ENCODE measurements around the gene GLCCI1. TPM values are rescaled to one million over a fixed set of nuclear protein-coding genes. Genes with fewer than 3 reads are reported as not detected.

GLCCI1 gene
- total RNA-seq, 2 experiments from 2014 or later = 6.9 to 9.0 TPM

DNA sequence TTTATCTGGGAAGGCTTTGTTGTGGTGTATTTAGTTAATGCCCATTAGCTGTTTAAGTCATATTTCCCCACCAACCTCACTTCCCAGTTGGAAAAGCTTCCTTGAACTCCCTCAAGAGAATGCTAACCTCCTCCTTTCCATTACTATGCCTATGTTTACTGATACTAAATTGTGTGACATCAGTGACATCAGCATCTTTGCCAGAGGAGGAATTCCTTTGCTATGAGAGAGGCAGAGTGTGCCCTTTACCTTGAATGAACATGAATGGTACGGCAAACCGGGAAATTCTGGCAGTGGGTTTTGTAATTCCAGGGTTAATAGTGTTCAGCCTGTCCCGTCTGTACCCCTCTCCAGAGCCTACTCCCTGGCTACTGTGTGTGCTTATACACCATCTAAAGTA lies 22.1 kb upstream of the GLCCI1 start:
- no peak overlapping the region for H3K27ac Mint-ChIP-seq
- H3K4me3 Mint-ChIP-seq = no peak overlapping the region
- H3K36me3 Mint-ChIP-seq = peaks cover 6% of the 10 kb centered on the region
- peaks cover 4% of the 10 kb centered on the region for H3K9me3 Mint-ChIP-seq
- H3K27me3 Mint-ChIP-seq = no peaks in the 10 kb centered on the region
- H3K4me1 Mint-ChIP-seq = peaks cover 12% of the 10 kb centered on the region
- no peak for DNase-seq

- no peak for DNase-seq
- H3K27ac Mint-ChIP-seq = no peak overlapping the region
- H3K9me3 Mint-ChIP-seq = peaks cover 4% of the 10 kb centered on the region
- H3K4me3 Mint-ChIP-seq = no peak overlapping the region
- H3K4me1 Mint-ChIP-seq = peaks cover 12% of the 10 kb centered on the region
- no peaks in the 10 kb centered on the region for H3K27me3 Mint-ChIP-seq
- H3K36me3 Mint-ChIP-seq = peaks cover 6% of the 10 kb centered on the region
Observed at GRCh38 chr7:7948232-7948631, 20.4 kb upstream of the GLCCI1 start.

DNA sequence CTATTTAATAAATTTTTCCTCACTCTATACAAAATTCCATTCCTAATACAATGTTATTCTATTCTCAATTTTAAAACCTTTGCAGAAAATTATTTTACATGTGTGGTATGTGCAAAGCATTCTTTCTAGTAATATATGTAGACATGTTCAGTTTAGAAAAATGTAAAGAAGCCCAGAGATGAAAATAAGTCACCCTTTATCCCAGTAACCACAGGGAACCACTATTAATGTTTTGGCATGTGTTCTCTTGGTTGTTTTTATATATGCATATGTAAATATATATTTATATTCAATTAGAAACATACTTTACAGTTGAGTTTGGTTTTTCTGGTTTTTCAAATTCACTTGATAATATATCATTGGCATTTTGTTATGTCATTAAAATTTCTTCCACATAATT lies 14.8 kb upstream of the GLCCI1 start:
- no peak for DNase-seq
- no peaks in the 10 kb centered on the region for H3K4me1 Mint-ChIP-seq
- H3K27me3 Mint-ChIP-seq = no peaks in the 10 kb centered on the region
- H3K36me3 Mint-ChIP-seq = peaks cover 6% of the 10 kb centered on the region
- peaks cover 4% of the 10 kb centered on the region for H3K9me3 Mint-ChIP-seq
- H3K27ac Mint-ChIP-seq = no peak overlapping the region
- no peak overlapping the region for H3K4me3 Mint-ChIP-seq

GRCh38 chr7:7956531-7957128 lies 12.0 kb upstream of the GLCCI1 start:
- no peaks in the 10 kb centered on the region for H3K27me3 Mint-ChIP-seq
- no peaks in the 10 kb centered on the region for H3K9me3 Mint-ChIP-seq
- H3K4me3 Mint-ChIP-seq = no peak overlapping the region
- no peaks in the 10 kb centered on the region for H3K36me3 Mint-ChIP-seq
- H3K27ac Mint-ChIP-seq = no peak overlapping the region
- DNase-seq = no peak
- no peaks in the 10 kb centered on the region for H3K4me1 Mint-ChIP-seq

DNA sequence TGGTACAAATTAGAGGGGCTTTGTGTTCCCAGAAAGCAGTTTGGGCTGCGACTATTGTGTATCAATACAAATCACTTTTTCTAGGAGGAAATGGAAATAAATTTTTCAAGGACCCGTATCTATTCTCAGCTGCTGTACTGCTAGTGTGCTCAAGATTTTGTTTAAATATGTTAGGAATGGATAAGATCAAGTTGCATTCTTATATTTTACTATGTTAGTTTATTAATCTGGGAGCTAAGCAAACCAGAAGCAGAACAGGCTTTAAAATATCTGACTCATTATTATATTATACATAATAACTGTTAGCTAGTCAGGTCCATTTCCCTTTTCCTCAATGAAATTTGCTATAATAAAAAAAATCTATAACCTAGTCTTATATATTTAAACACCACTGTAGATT lies 11.1 kb upstream of the GLCCI1 start:
- H3K4me3 Mint-ChIP-seq = no peak overlapping the region
- no peaks in the 10 kb centered on the region for H3K4me1 Mint-ChIP-seq
- no peaks in the 10 kb centered on the region for H3K27me3 Mint-ChIP-seq
- DNase-seq = no peak
- no peaks in the 10 kb centered on the region for H3K9me3 Mint-ChIP-seq
- no peaks in the 10 kb centered on the region for H3K36me3 Mint-ChIP-seq
- H3K27ac Mint-ChIP-seq = no peak overlapping the region

GRCh38 chr7:7959979-7960670 lies 8.5 kb upstream of the GLCCI1 start:
- H3K27ac Mint-ChIP-seq = no peak overlapping the region
- peaks cover 4% of the 10 kb centered on the region for H3K4me1 Mint-ChIP-seq
- H3K4me3 Mint-ChIP-seq = no peak overlapping the region
- no peaks in the 10 kb centered on the region for H3K27me3 Mint-ChIP-seq
- DNase-seq = no peak
- no peaks in the 10 kb centered on the region for H3K36me3 Mint-ChIP-seq
- H3K9me3 Mint-ChIP-seq = no peaks in the 10 kb centered on the region

- DNase-seq = no peak
- Mint-ChIP-seq H3K4me1 (peaks cover 13% of the 10 kb centered on the region), H3K9me3 (no peaks in the 10 kb centered on the region), H3K4me3 (no peak overlapping the region), H3K36me3 (no peaks in the 10 kb centered on the region), H3K27ac (no peak overlapping the region), H3K27me3 (no peaks in the 10 kb centered on the region)
Observed at GRCh38 chr7:7962851-7963250, 5.7 kb upstream of the GLCCI1 start.

DNA sequence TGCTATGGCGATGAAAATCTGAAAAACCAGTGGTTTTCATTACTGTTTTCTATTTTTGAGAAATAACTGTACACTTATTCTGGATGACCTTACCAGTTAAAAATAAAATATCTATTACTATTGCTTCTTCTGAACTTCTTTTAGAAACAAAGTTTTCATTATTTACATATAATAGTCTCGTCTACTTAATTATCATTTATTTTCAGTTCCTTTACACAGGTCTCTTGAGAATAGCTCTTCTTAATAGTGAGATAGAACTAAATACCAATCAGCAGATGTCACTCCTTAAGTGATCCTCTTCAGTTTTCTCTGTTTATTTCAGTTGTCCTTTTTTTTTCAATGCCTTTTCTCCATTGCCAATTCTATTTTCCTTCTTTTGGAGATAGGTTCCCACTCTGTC lies 4.3 kb upstream of the GLCCI1 start:
- H3K36me3 Mint-ChIP-seq = no peaks in the 10 kb centered on the region
- DNase-seq = no peak
- H3K27me3 Mint-ChIP-seq = peaks cover 3% of the 10 kb centered on the region
- no peak overlapping the region for H3K27ac Mint-ChIP-seq
- H3K4me1 Mint-ChIP-seq = peaks cover 13% of the 10 kb centered on the region
- no peak overlapping the region for H3K4me3 Mint-ChIP-seq
- H3K9me3 Mint-ChIP-seq = no peaks in the 10 kb centered on the region

DNA sequence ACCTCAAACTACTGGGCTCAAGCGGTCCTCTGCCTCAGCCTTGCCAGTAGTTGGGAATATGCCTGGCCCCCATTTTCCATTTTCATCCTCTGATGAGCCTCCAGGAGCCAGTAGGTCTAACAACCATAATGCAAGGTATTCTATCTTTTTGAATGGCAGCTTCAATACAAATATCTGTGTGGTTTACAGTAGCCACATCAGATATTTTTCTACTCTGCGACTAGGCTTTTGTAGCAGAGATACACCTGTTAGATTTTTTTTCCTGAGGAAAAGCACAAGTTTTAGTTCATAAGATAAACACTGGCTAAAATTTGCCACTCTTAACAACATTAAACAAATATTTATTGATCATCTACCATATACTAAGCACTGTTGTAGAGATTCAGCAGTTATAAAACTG lies 3.9 kb upstream of the GLCCI1 start:
- Mint-ChIP-seq H3K4me3 (no peak overlapping the region), H3K27me3 (peaks cover 3% of the 10 kb centered on the region), H3K4me1 (peaks cover 13% of the 10 kb centered on the region), H3K36me3 (no peaks in the 10 kb centered on the region), H3K27ac (no peak overlapping the region), H3K9me3 (no peaks in the 10 kb centered on the region)
- no peak for DNase-seq

- Mint-ChIP-seq H3K9me3 (no peaks in the 10 kb centered on the region), H3K4me3 (no peak overlapping the region), H3K27ac (no peak overlapping the region), H3K27me3 (peaks cover 3% of the 10 kb centered on the region), H3K36me3 (no peaks in the 10 kb centered on the region), H3K4me1 (peaks cover 13% of the 10 kb centered on the region)
- no peak for DNase-seq
Observed at GRCh38 chr7:7965301-7965700, 3.3 kb upstream of the GLCCI1 start.

DNA sequence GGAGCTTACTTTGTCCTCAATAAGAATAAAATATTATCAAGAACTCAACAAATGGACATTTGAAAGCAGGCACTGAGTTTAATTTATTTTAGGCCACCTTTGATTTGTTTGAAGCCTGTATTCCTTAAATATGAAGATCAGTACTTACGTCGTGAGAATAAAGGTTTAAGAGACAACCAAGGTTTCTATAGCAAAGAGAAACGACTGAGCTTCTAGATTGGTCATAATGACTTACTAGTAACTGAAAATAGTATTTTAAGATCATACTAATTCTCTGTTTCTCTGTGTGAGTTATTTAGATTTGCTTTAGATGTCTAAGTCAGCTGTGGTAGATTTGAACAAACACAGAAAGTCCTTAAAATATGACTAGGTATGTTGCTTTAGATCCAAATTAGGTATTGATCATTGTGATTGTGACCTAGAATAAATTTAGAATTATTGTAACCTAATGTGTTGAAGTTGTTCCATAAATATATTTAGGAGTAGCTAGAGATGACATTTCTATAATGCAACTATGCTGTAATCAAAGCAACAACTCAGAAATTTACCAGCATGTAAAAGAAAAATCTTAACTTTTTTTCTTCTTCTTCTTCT lies 2.4 kb upstream of the GLCCI1 start:
- Mint-ChIP-seq H3K36me3 (no peaks in the 10 kb centered on the region), H3K27me3 (peaks cover 3% of the 10 kb centered on the region), H3K4me3 (no peak overlapping the region), H3K4me1 (peaks cover 13% of the 10 kb centered on the region), H3K27ac (no peak overlapping the region), H3K9me3 (no peaks in the 10 kb centered on the region)
- no peak for DNase-seq

DNA sequence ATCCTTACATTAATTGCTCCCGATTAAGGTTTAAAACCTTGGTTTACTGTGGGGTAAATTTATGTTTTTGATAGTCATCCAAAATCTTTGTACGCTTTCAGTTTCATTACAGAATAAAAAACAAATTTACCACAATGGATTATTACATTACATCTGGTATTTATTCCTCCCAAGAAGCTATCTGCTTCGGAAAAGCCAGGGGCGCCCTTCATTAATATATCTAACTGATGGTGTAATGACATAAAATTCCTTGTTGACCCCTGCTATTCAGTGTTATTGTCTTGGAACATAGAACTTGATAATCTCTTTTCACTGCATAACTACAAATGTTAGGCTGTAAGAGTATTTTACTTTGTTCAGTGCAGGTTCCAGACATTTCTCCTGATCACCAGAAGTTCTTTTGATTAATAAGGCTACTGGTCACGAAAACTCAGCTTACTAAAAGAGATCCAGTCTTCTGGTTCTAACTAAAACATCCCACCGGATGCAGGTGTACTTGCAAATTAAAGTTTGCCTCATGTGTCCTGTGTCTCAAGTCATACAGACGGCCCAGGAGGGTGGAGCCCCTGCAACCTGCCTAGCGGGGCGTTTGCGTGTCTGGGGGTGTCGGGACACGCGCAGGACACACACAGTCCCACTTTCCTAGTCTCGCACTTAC lies 581 bp upstream of the GLCCI1 start:
- no peak for DNase-seq
- H3K36me3 Mint-ChIP-seq = no peaks in the 10 kb centered on the region
- peaks cover 16% of the 10 kb centered on the region for H3K4me1 Mint-ChIP-seq
- H3K27ac Mint-ChIP-seq = peak overlapping the region; percentile 90
- peak overlapping the region; percentile 99 for H3K4me3 Mint-ChIP-seq
- H3K9me3 Mint-ChIP-seq = no peaks in the 10 kb centered on the region
- H3K27me3 Mint-ChIP-seq = peaks cover 3% of the 10 kb centered on the region

GRCh38 chr7:7969306-7970236 lies 975 bp downstream of the GLCCI1 start:
- Mint-ChIP-seq H3K4me3 (peak overlapping the region; percentile 76), H3K27me3 (peaks cover 3% of the 10 kb centered on the region), H3K27ac (no peak overlapping the region), H3K9me3 (no peaks in the 10 kb centered on the region), H3K4me1 (peaks cover 21% of the 10 kb centered on the region), H3K36me3 (no peaks in the 10 kb centered on the region)
- DNase-seq = peak; percentile 55

DNA sequence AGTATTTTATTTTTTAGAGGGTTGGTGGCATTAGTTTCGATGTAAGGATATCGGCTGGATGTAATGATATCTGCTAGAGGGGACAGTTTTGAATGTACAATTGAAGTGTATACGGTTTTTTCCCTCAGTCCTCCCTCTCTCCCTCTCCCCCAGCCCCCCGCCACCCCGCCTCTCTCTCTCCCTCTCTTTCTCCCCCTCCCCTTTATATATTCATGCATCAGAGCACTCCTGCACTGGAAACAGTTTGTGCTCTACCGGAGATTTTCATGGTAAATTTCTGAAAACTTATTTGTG lies 1.6 kb downstream of the GLCCI1 start:
- H3K27me3 Mint-ChIP-seq = peaks cover 3% of the 10 kb centered on the region
- DNase-seq = no peak
- H3K4me3 Mint-ChIP-seq = no peak overlapping the region
- peaks cover 21% of the 10 kb centered on the region for H3K4me1 Mint-ChIP-seq
- no peaks in the 10 kb centered on the region for H3K36me3 Mint-ChIP-seq
- no peaks in the 10 kb centered on the region for H3K9me3 Mint-ChIP-seq
- no peak overlapping the region for H3K27ac Mint-ChIP-seq

Data from activated naive CD8-positive, alpha-beta T cell treated with anti-CD3 and anti-CD28 coated beads for 36 hours (primary cell).